GM18505 (cell line): ENCODE measurements around the gene OGFOD2.

Experiments
- ATAC-seq: cut with Tn5 transposase; IDR thresholded peaks from one replicate; pipeline ENCODE4 v1.9.1; 2021; ENCODE audit not compliant: unreplicated experiment
- POLR2A ChIP-seq: IDR thresholded peaks from 4 replicates; pipeline ENCODE4 v1.6.1; 2011; ENCODE audit warnings: borderline replicate concordance; ENCODE audit not compliant: insufficient read depth, insufficient read length; ENCODE audit errors: extremely low read depth

Gene OGFOD2

GRCh38 chr12:122984612-122985337, 9.7 kb downstream of the OGFOD2 start:
- no peak for ATAC-seq
- no peak for TF ChIP-seq POLR2A

GRCh38 chr12:122985338-122986257, 10.6 kb downstream of the OGFOD2 start:
- no peak for TF ChIP-seq POLR2A
- ATAC-seq: no peak

GRCh38 chr12:122986258-122986871, 11.3 kb downstream of the OGFOD2 start:
- no peak for TF ChIP-seq POLR2A
- ATAC-seq: no peak

GRCh38 chr12:122987086-122987951, 12.3 kb downstream of the OGFOD2 start:
- no peak for TF ChIP-seq POLR2A
- no peak for ATAC-seq

- TF ChIP-seq POLR2A: no peak
- ATAC-seq: no peak
These were observed 13.0 kb downstream of the OGFOD2 start for GRCh38 chr12:122988036-122988435.

GRCh38 chr12:122988612-122989212, 13.7 kb downstream of the OGFOD2 start:
- ATAC-seq: no peak
- no peak for TF ChIP-seq POLR2A

- no peak for ATAC-seq
- TF ChIP-seq POLR2A: no peak
These were observed 14.3 kb downstream of the OGFOD2 start for GRCh38 chr12:122989225-122989839.

GRCh38 chr12:122989874-122990419, 14.9 kb downstream of the OGFOD2 start:
- ATAC-seq: no peak

GRCh38 chr12:122990561-122990960, 15.5 kb downstream of the OGFOD2 start:
- TF ChIP-seq POLR2A: no peak
- ATAC-seq: no peak

More at GRCh38 chr12:122989874-122990419, 14.9 kb downstream of the OGFOD2 start:
- no peak for TF ChIP-seq POLR2A

GRCh38 chr12:122990961-122991622, 16.0 kb downstream of the OGFOD2 start:
- TF ChIP-seq POLR2A: no peak
- ATAC-seq: no peak

GRCh38 chr12:122991623-122992275, 16.7 kb downstream of the OGFOD2 start:
- ATAC-seq: no peak
- no peak for TF ChIP-seq POLR2A
